Hepatocyte (in vitro differentiated cells): Measurements from ENCODE around the gene MCCD1.

ENCODE experiments used
- CTCF ChIP-seq: fragments of 200-600 bp; sonication (generic); IDR thresholded peaks from 2 replicates; pipeline ENCODE4 v1.5.1; 2016; ENCODE audit warnings: antibody characterized with exemption, mild to moderate bottlenecking; ENCODE audit not compliant: poor library complexity
- EZH2phosphoT487 ChIP-seq: fragments of 200-600 bp; sonication (generic); IDR thresholded peaks from one replicate; pipeline ENCODE4 v1.6.1; 2018; ENCODE audit warnings: antibody characterized with exemption, mild to moderate bottlenecking, low read depth, moderate library complexity; ENCODE audit not compliant: unreplicated experiment, severe bottlenecking

GRCh38 chr6:31541658-31542521 lies 13.1 kb downstream of the MCCD1 start, which contains the start of gene DDX39B:
- TF ChIP-seq CTCF (no peak), EZH2phosphoT487 (no peak)
